ENCODE results near the gene SCRG1. TPM values are rescaled to one million over a fixed set of nuclear protein-coding genes. Genes with fewer than 3 reads are reported as not detected.
A peak's percentile ranks its signal among the peaks of the same experiment; 100 is the strongest.

Gene SCRG1
- total RNA-seq, 2 donors from 2014 or later = not detected

DNA sequence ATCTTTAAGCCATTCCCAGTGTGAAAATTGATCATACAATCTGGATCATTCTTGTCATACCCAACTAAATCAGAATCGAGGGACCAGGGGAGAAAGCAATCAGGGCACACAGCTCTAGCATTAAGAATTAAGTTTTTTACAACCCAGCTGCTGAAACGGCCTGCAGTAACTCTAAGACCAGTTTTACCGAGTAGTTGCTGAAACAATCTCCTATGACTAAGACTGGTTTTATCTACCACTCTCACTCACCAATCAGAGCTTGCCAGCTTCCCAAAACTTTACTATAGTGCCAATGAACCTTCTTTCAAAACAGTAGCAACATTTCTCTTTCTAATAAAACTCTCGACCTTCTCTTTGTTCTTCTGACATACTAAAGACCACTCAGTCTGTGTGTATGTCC, 31.0 kb downstream of the SCRG1 start:
- DNase-seq (no peak), ATAC-seq (no peak)
- Mint-ChIP-seq H3K4me1 (peaks cover 30% of the 10 kb centered on the region), H3K36me3 (ENCODE audit: low read depth) (peaks cover 2% of the 10 kb centered on the region), H3K27ac (peak overlapping the region; percentile 6), H3K4me3 (no peak overlapping the region), H3K27me3 (no peaks in the 10 kb centered on the region)
- H3K9me3 ChIP-seq (ENCODE audit: control insufficient read depth, low read length, poor library complexity, severe bottlenecking) = no peaks in the 10 kb centered on the region

DNA sequence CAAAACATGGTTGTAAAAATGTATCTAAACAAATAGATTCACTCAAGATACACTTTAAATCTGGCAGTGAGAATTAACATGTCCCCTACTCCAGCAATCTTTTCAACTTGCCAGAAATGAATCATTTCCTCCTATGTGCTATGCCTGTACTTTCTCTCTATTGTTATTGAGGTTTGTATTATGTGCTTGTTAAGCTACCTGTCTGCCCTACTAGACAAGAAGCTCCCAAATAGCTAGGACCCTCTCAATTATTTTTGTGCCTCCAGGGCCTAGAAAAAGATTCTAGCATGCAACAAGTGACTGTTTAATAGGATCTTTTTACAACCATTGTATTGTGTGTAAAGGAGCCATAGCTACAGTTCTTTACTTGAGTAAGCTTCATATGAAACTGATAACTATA, 31.6 kb downstream of the SCRG1 start:
- DNase-seq (no peak), ATAC-seq (no peak)
- Mint-ChIP-seq H3K4me3 (no peak overlapping the region), H3K27ac (no peak overlapping the region), H3K27me3 (no peaks in the 10 kb centered on the region), H3K4me1 (peaks cover 27% of the 10 kb centered on the region), H3K36me3 (ENCODE audit: low read depth) (peaks cover 2% of the 10 kb centered on the region)
- H3K9me3 ChIP-seq (ENCODE audit: control insufficient read depth, low read length, poor library complexity, severe bottlenecking) = no peaks in the 10 kb centered on the region

DNA sequence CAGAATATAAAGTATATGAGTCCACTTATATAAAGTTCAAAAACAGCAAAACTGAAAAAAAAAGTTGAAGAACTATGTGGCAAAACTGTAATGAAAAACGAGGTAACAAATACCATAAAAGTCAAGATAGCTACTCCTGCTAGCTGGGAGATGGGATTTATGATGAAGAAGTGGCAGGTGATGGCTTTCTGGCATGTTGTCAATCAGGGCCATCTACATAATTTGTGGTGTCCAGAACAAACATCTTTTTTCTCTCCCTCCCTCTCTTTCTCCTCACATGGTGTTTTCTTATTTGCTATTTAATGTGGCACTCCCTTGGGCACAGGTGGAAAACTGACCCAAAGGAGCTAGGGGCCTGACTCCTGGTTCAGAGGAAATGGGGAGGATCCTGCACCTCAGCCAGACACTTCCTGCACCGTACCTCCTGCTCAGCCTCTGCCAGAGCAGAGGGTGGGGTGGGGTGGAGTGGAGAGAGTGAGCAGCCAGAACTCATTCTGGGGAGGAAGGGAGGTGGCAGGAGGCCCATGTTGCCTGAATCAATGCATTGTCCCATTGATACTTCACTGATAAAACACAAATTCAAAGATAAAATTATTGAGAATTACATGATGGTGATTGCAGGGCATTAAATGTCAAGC, 33.4 kb downstream of the SCRG1 start:
- peak overlapping the region; percentile 14 for H3K27ac Mint-ChIP-seq
- ATAC-seq = no peak

DNA sequence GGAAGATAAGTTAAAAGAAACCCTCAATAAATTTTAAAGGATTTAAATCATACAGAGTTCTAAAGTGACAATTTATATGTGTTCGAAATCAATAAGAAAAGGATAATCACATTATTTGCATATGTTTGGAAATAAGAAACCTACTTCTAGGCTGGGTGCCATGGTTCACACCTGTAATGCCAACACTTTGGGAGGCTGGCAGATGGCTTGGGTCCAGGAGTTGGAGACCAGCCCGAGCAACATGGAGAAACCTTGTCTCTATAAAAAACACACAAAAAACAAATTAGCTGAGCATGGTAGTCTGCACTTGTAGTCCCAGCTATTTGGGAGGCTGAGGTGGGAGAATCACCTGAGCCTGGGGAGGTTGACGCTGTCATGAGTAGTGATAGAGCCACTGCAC, 36.2 kb downstream of the SCRG1 start:
- H3K4me3 Mint-ChIP-seq = no peak overlapping the region
- no peak overlapping the region for H3K27ac Mint-ChIP-seq
- ATAC-seq = no peak
- H3K4me1 Mint-ChIP-seq = peaks cover 14% of the 10 kb centered on the region
- no peaks in the 10 kb centered on the region for H3K9me3 ChIP-seq (ENCODE audit: control insufficient read depth, low read length, poor library complexity, severe bottlenecking)
- no peaks in the 10 kb centered on the region for H3K36me3 Mint-ChIP-seq (ENCODE audit: low read depth)
- peaks cover 4% of the 10 kb centered on the region for H3K27me3 Mint-ChIP-seq
- no peak for DNase-seq

More for the DNA sequence above, 33.4 kb downstream of the SCRG1 start:
- DNase-seq = no peak
- H3K9me3 ChIP-seq (ENCODE audit: control insufficient read depth, low read length, poor library complexity, severe bottlenecking) = no peaks in the 10 kb centered on the region
- no peak overlapping the region for H3K4me3 Mint-ChIP-seq
- H3K27me3 Mint-ChIP-seq = no peaks in the 10 kb centered on the region
- peaks cover 20% of the 10 kb centered on the region for H3K4me1 Mint-ChIP-seq
- H3K36me3 Mint-ChIP-seq (ENCODE audit: low read depth) = no peaks in the 10 kb centered on the region

DNA sequence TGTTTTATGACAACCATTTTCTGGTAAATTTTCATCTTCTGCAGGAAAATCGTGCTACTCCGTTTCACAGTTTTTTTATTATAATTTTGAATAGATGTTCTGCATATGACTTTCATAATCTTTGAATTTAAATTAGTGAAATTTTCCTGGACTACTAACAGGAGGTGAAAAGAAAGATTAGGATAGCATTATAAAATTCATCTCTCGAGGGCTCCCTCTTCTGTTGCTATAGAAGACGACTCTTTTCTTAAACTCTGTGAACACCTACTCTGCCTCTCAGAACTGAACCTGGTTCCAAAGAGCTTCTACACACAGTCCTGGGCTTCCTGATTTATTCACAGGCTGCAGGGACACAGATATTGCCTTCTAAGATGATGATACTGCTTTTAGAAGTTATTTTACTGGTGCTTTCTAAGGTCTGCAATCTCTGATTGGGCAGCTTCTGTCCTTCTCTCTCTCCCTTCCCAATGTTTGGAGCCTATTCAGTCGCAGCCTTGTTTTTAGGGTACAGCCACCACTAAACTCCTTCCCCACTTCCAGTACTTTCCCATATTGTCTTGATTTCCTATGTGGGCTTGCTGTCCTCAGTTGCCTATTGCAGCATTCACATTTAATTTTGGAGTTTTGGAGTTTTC, 38.2 kb downstream of the SCRG1 start:
- Mint-ChIP-seq H3K4me1 (peaks cover 8% of the 10 kb centered on the region), H3K36me3 (ENCODE audit: low read depth) (no peaks in the 10 kb centered on the region), H3K27me3 (peaks cover 4% of the 10 kb centered on the region), H3K27ac (no peak overlapping the region), H3K4me3 (no peak overlapping the region)
- H3K9me3 ChIP-seq (ENCODE audit: control insufficient read depth, low read length, poor library complexity, severe bottlenecking) = no peaks in the 10 kb centered on the region
- DNase-seq (no peak), ATAC-seq (no peak)

DNA sequence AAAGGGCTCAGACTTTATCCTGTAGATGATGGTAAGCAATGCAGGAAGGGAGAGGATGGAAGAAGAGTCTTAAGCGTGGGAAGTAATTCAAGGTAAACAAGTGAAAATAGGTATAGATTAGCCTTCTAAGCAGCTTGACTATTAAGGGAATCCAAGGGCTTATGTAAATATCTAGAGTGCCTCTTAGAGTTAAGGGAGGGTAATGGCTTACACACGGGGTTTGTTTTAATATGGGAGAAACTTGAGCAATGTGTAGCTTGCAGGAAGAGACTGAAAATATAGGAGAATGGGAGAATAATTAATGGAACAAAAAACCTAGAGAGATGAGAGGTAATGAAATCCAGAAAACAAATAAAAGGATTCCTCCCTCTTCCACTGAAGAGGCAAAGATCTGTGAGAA, 41.0 kb downstream of the SCRG1 start:
- H3K36me3 Mint-ChIP-seq (ENCODE audit: low read depth) = no peaks in the 10 kb centered on the region
- peaks cover 2% of the 10 kb centered on the region for H3K4me1 Mint-ChIP-seq
- no peaks in the 10 kb centered on the region for H3K9me3 ChIP-seq (ENCODE audit: control insufficient read depth, low read length, poor library complexity, severe bottlenecking)
- H3K4me3 Mint-ChIP-seq = no peak overlapping the region
- H3K27me3 Mint-ChIP-seq = peaks cover 11% of the 10 kb centered on the region
- DNase-seq (no peak), ATAC-seq (no peak)
- no peak overlapping the region for H3K27ac Mint-ChIP-seq

DNA sequence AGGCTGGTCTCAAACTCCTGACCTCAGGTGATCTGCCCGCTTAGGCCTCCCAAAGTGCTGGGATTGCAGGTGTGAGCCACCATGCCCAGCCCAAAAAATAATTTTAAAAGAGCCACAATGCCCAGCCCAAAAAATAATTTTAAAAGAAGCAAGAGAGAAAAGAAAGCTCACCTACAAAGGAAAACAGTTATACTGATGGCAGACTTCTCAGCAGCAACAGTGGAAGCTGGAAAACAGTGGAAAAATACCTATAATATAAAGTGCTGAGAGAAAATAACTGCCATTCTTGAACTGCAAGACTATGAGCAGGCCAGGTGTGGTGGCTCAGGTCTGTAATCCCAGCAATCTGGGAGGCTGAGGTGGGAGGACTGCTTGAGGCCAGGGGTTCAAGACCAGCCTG, 51.4 kb downstream of the SCRG1 start:
- Mint-ChIP-seq H3K4me3 (no peak overlapping the region), H3K36me3 (ENCODE audit: low read depth) (peaks cover 2% of the 10 kb centered on the region), H3K27ac (no peak overlapping the region), H3K27me3 (peaks cover 10% of the 10 kb centered on the region), H3K4me1 (no peaks in the 10 kb centered on the region)
- no peak for DNase-seq
- no peak for ATAC-seq
- H3K9me3 ChIP-seq (ENCODE audit: control insufficient read depth, low read length, poor library complexity, severe bottlenecking) = no peaks in the 10 kb centered on the region

DNA sequence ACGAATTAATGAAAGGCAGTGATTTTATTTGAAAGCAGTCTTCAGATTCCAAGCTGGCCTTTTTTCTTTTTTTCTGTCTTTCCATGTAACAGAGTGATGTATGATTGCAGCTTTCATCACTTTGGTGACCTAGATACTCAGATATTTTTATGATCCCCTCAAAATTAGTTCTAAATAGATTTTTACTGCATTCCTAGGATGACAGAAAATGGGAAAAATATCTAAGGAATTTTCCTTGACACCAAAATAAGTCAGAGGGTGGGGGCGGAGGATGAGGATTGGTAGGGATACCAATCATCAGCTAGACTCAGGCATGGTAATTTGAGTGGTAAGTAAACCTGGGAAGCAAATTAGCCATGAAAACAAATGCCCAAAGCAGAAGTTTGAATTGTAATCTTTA, 52.8 kb downstream of the SCRG1 start:
- Mint-ChIP-seq H3K4me3 (no peak overlapping the region), H3K4me1 (no peaks in the 10 kb centered on the region), H3K27me3 (peaks cover 10% of the 10 kb centered on the region), H3K27ac (no peak overlapping the region), H3K36me3 (ENCODE audit: low read depth) (peaks cover 2% of the 10 kb centered on the region)
- ATAC-seq (no peak), DNase-seq (no peak)
- H3K9me3 ChIP-seq (ENCODE audit: control insufficient read depth, low read length, poor library complexity, severe bottlenecking) = no peaks in the 10 kb centered on the region

DNA sequence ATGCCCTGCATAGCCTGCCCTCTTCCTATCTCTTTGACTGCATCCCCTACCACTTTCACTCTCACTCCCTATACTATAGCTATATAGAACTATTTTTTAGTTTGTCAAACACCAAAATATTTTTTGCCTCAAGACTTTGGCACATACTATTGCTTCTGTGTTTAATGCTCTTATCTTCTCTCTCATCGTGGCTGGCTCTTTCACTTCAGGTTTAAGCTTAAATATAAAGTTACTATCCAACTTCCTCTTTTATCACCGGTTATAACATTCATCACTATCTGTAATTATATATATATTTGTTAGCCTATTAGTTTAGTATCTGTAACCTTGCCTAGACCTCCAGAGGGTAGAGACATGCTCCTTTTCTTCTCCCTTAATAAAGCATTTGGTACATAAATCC, 53.3 kb downstream of the SCRG1 start:
- Mint-ChIP-seq H3K36me3 (ENCODE audit: low read depth) (peaks cover 2% of the 10 kb centered on the region), H3K27ac (no peak overlapping the region), H3K27me3 (peaks cover 10% of the 10 kb centered on the region), H3K4me1 (no peaks in the 10 kb centered on the region), H3K4me3 (no peak overlapping the region)
- ATAC-seq = no peak
- H3K9me3 ChIP-seq (ENCODE audit: control insufficient read depth, low read length, poor library complexity, severe bottlenecking) = no peaks in the 10 kb centered on the region
- DNase-seq = no peak

DNA sequence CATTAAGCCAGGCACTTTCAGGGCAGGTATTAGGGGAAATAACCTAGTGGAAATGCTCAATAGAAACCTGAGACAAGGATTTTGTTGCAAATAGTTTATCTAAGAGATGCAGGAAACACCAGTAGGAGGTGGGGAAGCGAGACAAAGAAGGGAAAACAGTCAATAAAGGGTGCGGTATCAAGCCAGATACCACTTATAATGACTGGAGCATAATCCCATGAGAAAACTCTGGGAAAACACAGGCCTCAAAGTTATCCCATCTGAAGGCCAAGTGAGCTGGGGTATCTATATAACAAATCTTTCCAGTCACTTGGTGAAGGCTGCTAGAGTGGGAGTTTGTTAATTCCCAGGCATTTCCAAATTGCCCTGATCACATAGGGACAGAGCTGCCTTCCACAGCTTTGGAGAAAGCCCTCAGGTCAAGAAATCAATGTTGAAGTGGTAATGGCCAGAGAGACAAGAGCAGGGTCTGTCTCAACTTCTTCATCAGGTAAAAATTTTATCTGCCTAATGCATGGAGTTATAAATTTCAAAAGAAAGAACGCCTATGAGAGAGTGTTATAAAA, 55.0 kb downstream of the SCRG1 start:
- Mint-ChIP-seq H3K27me3 (peaks cover 10% of the 10 kb centered on the region), H3K36me3 (ENCODE audit: low read depth) (peaks cover 2% of the 10 kb centered on the region), H3K4me3 (no peak overlapping the region), H3K27ac (no peak overlapping the region), H3K4me1 (no peaks in the 10 kb centered on the region)
- no peak for DNase-seq
- H3K9me3 ChIP-seq (ENCODE audit: control insufficient read depth, low read length, poor library complexity, severe bottlenecking) = no peaks in the 10 kb centered on the region
- ATAC-seq = no peak

DNA sequence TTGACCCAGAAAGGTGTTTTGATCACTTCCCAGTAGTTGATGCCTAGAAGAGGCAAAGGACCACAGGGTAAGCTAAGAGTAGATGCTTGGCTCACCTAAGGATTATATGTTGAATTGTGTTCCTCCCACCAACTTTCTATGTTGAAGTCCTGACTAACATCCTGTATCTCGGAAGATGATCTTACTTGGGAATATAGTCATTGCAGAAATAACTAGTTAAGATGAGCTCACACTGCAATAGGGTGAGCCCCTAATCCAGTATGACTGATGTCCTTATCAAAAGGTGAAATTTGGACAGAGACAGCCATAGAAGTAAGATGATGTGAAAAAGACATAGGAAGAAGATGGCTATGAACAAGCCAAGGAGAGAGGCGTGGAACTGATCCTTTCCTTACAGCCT, 61.5 kb downstream of the SCRG1 start:
- no peak overlapping the region for H3K4me3 Mint-ChIP-seq
- H3K27ac Mint-ChIP-seq = no peak overlapping the region
- H3K9me3 ChIP-seq (ENCODE audit: control insufficient read depth, low read length, poor library complexity, severe bottlenecking) = no peaks in the 10 kb centered on the region
- peaks cover 20% of the 10 kb centered on the region for H3K4me1 Mint-ChIP-seq
- H3K27me3 Mint-ChIP-seq = peaks cover 12% of the 10 kb centered on the region
- DNase-seq (no peak), ATAC-seq (no peak)
- H3K36me3 Mint-ChIP-seq (ENCODE audit: low read depth) = peaks cover 3% of the 10 kb centered on the region

DNA sequence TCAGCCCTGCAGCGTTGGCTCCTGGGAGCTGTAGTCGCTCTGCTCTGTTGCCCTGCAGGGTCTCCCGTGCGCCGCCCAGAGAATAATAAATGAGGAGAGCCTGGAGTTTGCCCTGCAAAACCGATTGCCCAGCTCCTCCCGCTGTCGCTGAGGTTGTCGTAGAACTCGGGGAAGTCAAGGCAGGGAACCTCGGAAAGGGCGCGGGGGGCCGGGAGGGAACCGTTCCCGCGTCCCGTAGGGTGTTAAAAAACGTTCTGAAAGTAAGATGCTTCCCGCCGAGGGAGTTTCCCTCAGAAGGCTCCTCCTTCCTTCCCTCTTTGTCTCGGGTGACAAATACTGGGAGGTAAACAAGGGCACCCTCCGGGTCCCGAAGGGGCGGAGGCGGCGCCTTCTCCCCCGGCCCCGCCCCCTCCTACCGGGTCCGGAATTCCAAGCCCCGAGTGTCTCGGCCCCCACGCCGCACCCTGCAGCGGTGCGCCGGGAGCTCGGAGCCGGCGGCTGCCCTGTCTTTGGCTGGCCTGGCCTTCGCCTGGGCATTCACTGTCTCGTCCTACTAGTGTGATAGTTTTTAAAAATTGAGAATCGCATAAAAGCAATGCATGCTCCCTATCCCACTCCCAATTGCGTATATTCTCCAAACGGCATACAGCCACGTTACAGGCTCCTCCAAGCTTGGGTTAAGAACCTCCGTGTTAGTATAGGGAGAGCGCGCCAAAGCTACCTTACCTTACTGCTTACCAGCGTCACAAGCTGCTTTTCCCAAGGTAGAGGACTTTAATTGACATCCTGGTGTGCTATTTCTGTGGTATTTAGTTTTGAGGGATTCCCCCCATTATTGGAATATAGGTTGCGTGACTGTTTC, 63.8 kb downstream of the SCRG1 start:
- Mint-ChIP-seq H3K4me1 (peaks cover 31% of the 10 kb centered on the region), H3K27ac (peak overlapping the region; percentile 97)

More for the DNA sequence above, 63.8 kb downstream of the SCRG1 start:
- H3K27me3 Mint-ChIP-seq = peaks cover 12% of the 10 kb centered on the region
- peak; percentile 32 for ATAC-seq
- no peaks in the 10 kb centered on the region for H3K9me3 ChIP-seq (ENCODE audit: control insufficient read depth, low read length, poor library complexity, severe bottlenecking)
- peak in 2 of 3 donors; percentile 27 to 36 for DNase-seq
- peaks cover 7% of the 10 kb centered on the region for H3K36me3 Mint-ChIP-seq (ENCODE audit: low read depth)
- H3K4me3 Mint-ChIP-seq = peak overlapping the region; percentile 100
